Right cardiac atrium (tissue), 5 donors: ENCODE results near the gene THEMIS. TPM values are rescaled to one million over a fixed set of nuclear protein-coding genes. Genes with fewer than 3 reads are reported as not detected.
"Not testable (repeated sequence)": the region's sequence is repeated elsewhere in the genome, so short reads cannot be mapped to it uniquely, and the experiment has no call there.

Experiments
- ATAC-seq, 2 donors: fragments of 200-7000 bp; cut with Tn5 transposase; one replicate each; pipeline versions ENCODE4 v1.8.0 to v1.9.1; 2020; ENCODE audit warnings: moderate library complexity in 2 of 2, mild to moderate bottlenecking in 1 of 2
- DNase-seq, 3 donors: peaks; one replicate each; pipeline ENCODE4 v3.0.0-alpha.2; 2020
- H3K27ac ChIP-seq: one replicate; pipeline ENCODE4 v1.5.1; 2013; ENCODE audit warnings: mild to moderate bottlenecking, low read length, control low read depth, moderate library complexity
- H3K27me3 ChIP-seq: one replicate; pipeline ENCODE4 v1.6.1; 2013; ENCODE audit not compliant: control insufficient read depth, insufficient read depth
- H3K4me1 ChIP-seq: one replicate; pipeline ENCODE4 v1.6.1; 2013; ENCODE audit warnings: low read length; ENCODE audit not compliant: control insufficient read depth, insufficient read depth
- H3K4me3 ChIP-seq: one replicate; pipeline ENCODE4 v1.5.1; 2013; ENCODE audit warnings: low read length, control low read depth
- H3K9me3 ChIP-seq: one replicate; pipeline ENCODE4 v1.6.1; 2013; ENCODE audit warnings: low read length; ENCODE audit not compliant: control insufficient read depth
- WGBS: extraction: QIAGEN DNeasy Blood & Tissue Kit; methylation state at CpG from one replicate; pipeline ENCODE4 v1.1.7; 2013; 5-methylcytosine and 5-hydroxymethylcytosine counted together
- intact Hi-C, 4 donors: fragments of 100-400 bp; cut with DNase I; formaldehyde crosslinking; loops; one replicate each; pipeline versions ENCODE4 v1.11.0 to v1.14.0; 2022 to 2023
- polyA plus RNA-seq: library from polyadenylated mRNA; stranded (reverse); fragments of 200-250 nt; gene quantifications from one replicate; pipeline ENCODE4 v1.2.3, GENCODE V29; 2013
- total RNA-seq, 4 donors: library from RNA; stranded (reverse); fragmentation: NEBNext Ultra II Directional; extraction: Animal tissue kit (Norgen Biotek cat#: 25700); gene quantifications; one replicate each; pipeline ENCODE4 v1.2.1, GENCODE V29; 2021
- donor health status: healthy with polysubstance abuse.
- donor health status: DM: no; HTN: yes; CAD: no.
- donor health status: DM: no; HTN: no; CAD: no.
- donor health status: DM: no; HTN: yes; CAD: no; lungs with severe emphysema.
- donor health status: DM: yes; HTN: yes; CAD: no.

Gene THEMIS
- total and polyA plus RNA-seq, 5 donors: 0.19 to 0.60 (median 0.36) TPM; not detected in 1

- H3K9me3 ChIP-seq: no peaks in the 10 kb centered on the region
- H3K27me3 ChIP-seq: no peaks in the 10 kb centered on the region
- 78% methylated on average over 2 of the region's 2 CpGs for WGBS
- no peak for DNase-seq
- H3K4me3 ChIP-seq: no peak overlapping the region
- no peaks in the 10 kb centered on the region for H3K4me1 ChIP-seq
- intact Hi-C loops: no loop called here
- no peak for ATAC-seq
- no peak overlapping the region for H3K27ac ChIP-seq
These were observed 184.4 kb downstream of the THEMIS start for GRCh38 chr6:127716465-127716864.

DNA sequence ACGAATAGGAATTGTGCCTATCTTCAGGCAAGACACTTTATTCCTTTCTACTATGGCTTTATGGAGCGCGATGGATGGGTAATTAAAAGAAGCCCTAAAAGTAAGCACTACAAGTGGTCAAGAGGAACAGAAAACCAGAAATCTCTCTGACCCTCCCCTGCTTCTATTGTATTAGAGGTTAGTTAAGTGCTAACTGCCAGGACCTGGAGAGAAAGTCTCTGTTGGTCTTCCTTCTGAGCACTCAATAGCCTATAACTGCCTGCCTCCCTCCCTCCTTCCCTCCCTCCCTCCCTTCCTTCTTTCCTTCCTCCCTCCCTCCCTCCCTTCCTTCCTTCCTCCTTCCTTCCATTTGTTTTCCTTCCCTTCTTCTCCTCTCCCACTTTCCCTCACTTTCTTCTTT, 190.2 kb downstream of the THEMIS start:
- ATAC-seq: no peak
- Histone ChIP-seq H3K27me3 (no peaks in the 10 kb centered on the region), H3K4me3 (no peak overlapping the region), H3K4me1 (no peaks in the 10 kb centered on the region), H3K27ac (no peak overlapping the region), H3K9me3 (no peaks in the 10 kb centered on the region)
- 86% methylated on average over 3 of the region's 3 CpGs for WGBS
- intact Hi-C loops: no loop called here
- DNase-seq: no peak

- Histone ChIP-seq H3K27me3 (no peaks in the 10 kb centered on the region), H3K9me3 (no peaks in the 10 kb centered on the region), H3K4me3 (no peak overlapping the region), H3K4me1 (no peaks in the 10 kb centered on the region), H3K27ac (no peak overlapping the region)
- no peak for ATAC-seq
- intact Hi-C loops: no loop called here
- DNase-seq: no peak
These were observed 194.6 kb downstream of the THEMIS start for GRCh38 chr6:127706216-127706615.

GRCh38 chr6:127695108-127695507, 205.8 kb downstream of the THEMIS start:
- Histone ChIP-seq H3K4me3 (no peak overlapping the region), H3K27me3 (no peaks in the 10 kb centered on the region), H3K4me1 (no peaks in the 10 kb centered on the region), H3K9me3 (no peaks in the 10 kb centered on the region), H3K27ac (no peak overlapping the region)
- intact Hi-C loops: no loop called here
- no peak for ATAC-seq
- peak in 2 of 3 donors; percentile 20 to 24 for DNase-seq

GRCh38 chr6:127691146-127691545, 209.7 kb downstream of the THEMIS start:
- intact Hi-C loops: no loop called here
- H3K4me3 ChIP-seq: no peak overlapping the region
- DNase-seq (no peak), ATAC-seq (no peak)
- no peak overlapping the region for H3K27ac ChIP-seq
- H3K4me1 ChIP-seq: no peaks in the 10 kb centered on the region
- no peaks in the 10 kb centered on the region for H3K27me3 ChIP-seq
- H3K9me3 ChIP-seq: no peaks in the 10 kb centered on the region

DNA sequence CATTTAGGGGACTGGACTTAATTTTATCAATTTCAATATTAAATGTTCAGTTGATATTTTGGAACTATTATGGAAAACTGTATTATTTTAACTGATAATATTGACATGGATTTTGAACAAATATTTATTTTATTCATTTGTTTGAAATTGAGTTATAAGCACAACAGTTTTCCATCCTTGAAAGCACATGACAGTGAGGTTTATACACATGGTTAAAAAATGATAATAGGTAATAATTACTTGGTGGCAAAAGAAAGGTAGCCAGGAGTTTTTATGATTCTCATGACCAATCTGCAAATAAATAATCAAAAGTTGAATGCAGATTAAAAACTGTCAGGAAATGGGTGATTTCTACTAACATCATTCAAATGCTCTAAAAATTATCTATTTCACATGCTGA, 210.3 kb downstream of the THEMIS start:
- H3K9me3 ChIP-seq: no peaks in the 10 kb centered on the region
- intact Hi-C loops: no loop called here
- H3K27me3 ChIP-seq: no peaks in the 10 kb centered on the region
- H3K4me1 ChIP-seq: no peaks in the 10 kb centered on the region
- no peak overlapping the region for H3K4me3 ChIP-seq
- ATAC-seq (no peak), DNase-seq (no peak)
- H3K27ac ChIP-seq: no peak overlapping the region

DNA sequence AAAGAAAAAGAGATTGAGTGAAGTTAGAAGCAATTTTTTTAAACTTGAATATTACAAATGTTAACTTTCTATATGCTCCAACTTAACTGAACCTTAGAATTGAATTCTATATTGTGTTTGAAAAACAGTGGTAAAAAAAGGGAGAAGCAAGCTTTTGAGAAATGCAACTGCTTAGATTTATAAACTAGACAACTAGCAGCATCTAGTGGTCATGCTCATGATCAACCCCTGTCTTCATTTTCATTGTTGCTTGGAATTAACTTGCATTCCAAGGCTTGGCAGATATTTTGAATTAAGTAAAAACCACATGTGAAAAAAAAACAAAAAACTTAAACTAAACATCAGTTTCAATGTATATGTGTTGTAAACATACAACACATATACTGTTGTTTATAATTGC, 210.8 kb downstream of the THEMIS start:
- Histone ChIP-seq H3K27ac (no peak overlapping the region), H3K27me3 (no peaks in the 10 kb centered on the region), H3K4me3 (no peak overlapping the region), H3K9me3 (no peaks in the 10 kb centered on the region), H3K4me1 (no peaks in the 10 kb centered on the region)
- intact Hi-C loops: no loop called here
- DNase-seq: no peak
- no peak for ATAC-seq

DNA sequence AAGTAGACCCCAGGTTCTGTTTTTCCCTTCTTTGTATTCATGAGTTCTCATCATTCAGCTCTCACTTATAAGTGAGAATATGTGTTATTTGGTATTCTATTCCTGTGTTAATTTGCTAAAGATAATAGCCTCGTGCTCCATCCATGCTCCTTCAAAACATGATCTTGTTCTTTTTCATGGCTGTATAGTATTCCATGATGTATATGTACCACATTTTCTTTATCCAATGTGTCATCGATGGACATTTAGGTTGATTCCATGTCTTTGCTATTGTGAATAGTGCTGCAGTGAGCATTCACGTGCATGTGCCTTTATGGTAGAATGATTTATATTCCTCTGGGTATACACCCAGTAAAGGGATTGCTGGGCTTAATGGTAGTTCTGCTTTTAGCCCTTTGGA, 213.4 kb downstream of the THEMIS start:
- H3K27ac ChIP-seq, DNase-seq, H3K27me3 ChIP-seq, H3K4me3 ChIP-seq, H3K4me1 ChIP-seq, H3K9me3 ChIP-seq, ATAC-seq, intact Hi-C loops: not testable (repeated sequence)
- 81% methylated on average over 3 of the region's 3 CpGs for WGBS

DNA sequence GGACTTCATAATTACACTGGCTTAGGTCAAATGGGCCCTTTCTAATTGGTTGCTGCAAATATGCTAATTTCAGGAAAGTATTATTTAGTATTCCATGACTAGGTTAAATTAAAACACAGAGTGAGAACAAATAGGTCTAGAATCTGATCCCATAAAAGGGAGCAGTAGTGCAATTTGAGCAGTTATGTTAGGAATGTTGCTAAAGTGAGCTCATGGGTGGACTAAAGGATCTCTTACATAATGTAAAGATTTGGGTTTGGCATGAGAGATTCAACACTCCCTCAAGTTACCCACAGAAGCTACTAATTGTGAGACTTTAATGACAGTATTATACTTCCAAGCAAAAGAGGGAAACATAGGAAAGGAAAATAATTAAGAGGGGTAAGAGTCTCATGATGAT, 214.8 kb downstream of the THEMIS start:
- Histone ChIP-seq H3K27me3 (no peaks in the 10 kb centered on the region), H3K27ac (no peak overlapping the region), H3K4me1 (no peaks in the 10 kb centered on the region), H3K4me3 (no peak overlapping the region), H3K9me3 (no peaks in the 10 kb centered on the region)
- ATAC-seq (no peak), DNase-seq (no peak)
- intact Hi-C loops: no loop called here

DNA sequence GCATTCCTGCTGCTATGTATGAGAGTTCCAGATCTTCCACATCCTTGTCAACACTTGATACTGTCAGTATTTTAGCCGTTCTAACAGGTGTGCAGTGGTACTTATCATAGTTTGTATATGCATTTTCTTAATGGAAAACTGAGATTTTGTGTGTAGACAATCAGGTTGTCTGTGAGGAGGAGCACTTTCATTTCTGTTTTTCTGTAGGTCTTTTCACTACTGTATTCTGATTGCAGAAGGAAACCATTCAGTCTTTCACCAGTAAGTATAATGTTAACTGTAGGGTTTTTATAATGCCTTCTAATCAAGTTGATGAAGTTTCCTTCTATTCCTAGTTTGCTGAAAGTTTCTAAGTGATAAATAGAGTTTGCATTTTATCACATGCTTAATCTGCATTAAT, 216.4 kb downstream of the THEMIS start:
- DNase-seq (no peak), ATAC-seq (no peak)
- Histone ChIP-seq H3K27me3 (no peaks in the 10 kb centered on the region), H3K4me1 (no peaks in the 10 kb centered on the region), H3K27ac (no peak overlapping the region), H3K4me3 (no peak overlapping the region), H3K9me3 (no peaks in the 10 kb centered on the region)
- intact Hi-C loops: no loop called here
- 46% methylated on average over 1 of the region's 1 CpG for WGBS
